OCI-M2 (cell line): Measurements from ENCODE around the gene PHAF1.
"Not testable (repeated sequence)": the region's sequence is repeated elsewhere in the genome, so short reads cannot be mapped to it uniquely, and the experiment has no call there.

Experiments
- DNase-seq: peaks from one replicate; lab custom pipeline; 2025; ENCODE audit not compliant: unreplicated experiment; lab: John Stamatoyannopoulos, UW

Gene PHAF1

DNA sequence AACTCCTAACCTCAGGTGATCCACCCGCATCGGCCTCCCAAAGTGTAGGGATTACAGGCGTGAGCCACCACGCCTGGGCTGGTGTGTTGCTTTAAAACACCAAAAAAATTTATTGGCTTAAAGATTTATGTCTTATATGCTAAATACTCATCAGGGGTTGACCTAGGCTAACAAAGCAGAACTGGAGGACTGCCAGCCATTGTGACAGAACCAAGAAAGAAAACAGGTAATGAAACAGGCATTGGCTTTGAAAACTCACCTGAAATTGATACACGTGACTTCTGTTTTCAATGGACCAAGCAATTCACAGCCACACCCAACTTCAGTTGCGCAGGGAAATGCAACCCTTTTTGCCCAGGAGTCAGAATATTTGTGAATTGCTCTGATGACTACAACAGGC is 4.9 kb upstream of the PHAF1 start:
- DNase-seq: no peak

DNA sequence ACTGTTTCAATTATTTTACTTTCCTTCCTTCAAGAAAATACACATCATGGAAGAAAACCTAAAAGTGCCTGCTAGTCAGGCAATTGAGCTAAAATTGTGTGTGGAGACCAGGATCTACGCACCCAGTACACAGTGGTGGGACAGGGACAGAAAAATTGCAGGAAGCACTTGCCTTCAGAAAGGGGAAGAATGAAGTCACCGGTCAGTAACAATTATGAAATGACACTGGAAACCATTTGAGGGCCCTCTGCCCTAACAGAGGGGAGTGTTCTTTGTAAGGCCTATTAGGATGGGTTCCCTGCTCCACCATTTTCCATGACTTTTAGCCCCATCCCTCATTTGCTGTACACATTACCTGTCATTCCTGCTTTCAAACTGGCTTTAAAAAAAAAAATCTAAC is 4.5 kb upstream of the PHAF1 start:
- no peak for DNase-seq

DNA sequence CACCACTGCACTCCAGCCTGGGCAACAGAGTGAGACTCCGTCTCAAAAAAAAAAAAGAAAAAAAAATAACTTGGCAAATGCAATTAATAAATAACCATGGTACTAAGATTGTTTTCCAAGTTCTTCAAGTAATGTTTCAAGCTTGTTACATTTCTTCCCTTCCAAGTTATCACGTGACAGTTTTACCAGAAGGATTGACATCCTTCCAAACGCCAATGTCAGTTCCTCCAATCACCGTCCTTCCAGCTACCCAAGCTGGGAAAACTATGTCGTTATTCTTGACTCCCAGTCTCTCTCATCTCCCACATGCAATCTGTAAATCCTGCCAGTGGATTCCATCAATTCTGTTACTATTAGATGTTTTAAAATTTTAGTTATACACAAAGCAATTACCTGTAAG is 3.9 kb upstream of the PHAF1 start:
- no peak for DNase-seq

DNA sequence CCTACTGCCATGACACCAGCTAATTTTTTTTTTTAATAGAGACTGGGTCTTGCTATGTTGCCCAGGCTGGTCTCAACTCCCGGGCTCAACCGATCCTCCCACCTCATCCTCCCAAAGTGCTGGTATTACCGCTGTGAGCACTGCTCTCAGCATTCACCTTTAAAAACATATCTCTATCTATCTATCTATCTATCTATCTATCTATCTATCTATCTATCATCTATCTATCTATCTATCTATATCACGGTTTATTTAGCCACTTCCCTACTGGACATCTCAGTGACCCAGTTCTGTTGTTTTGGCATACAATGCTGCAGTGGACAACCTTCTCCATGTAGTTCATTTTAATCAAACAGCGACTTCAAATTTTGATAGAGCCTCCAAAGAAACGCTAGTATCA is 1.3 kb upstream of the PHAF1 start:
- no peak for DNase-seq

DNA sequence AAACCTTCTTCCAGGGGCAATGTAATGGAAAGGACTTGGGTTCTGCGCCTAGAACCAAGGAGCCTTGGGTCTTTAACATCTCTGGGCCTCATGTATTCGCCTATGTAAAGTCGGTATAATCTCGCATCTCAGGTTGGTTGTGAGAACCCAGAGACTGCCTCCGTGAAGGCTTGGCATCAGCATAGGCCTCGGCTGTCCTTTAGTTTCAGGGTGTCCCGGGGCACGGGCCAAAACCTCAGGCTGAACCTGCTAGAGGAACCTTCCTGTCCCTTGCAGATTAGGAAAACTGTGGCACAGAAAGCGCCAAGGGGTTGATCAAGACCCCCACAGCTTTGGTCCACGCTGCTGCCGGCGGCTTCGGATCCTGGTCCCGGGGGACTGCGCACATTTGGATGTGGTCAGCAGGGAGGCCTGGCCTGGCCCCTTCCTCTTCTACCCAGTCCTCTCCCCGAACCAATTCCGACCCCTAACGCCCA is 772 bp upstream of the PHAF1 start:
- no peak for DNase-seq

DNA sequence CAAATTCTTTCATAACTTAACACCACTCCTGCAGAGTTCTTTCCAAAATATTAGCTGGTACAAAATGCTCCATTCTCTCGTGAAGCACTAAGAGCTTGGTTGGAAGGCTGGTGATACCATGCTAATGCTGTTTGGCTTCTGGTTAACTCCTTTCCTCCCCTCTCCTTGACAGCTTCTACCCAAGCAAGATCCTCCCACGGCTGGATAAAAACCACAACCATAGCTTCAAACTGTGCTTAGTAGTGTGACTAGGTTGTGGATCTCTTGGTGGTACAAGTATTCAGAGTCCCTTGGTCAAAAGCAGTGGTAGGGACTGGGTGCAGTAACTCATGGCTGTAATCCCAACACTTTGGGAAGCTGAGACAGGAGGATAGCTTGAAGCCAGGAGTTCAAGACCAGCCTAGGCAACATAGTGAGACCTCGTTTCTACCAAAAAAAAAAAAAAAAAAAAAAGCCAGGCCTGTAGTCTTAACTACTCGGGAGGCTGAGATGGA is 2.3 kb downstream of the PHAF1 start:
- DNase-seq: no peak

DNA sequence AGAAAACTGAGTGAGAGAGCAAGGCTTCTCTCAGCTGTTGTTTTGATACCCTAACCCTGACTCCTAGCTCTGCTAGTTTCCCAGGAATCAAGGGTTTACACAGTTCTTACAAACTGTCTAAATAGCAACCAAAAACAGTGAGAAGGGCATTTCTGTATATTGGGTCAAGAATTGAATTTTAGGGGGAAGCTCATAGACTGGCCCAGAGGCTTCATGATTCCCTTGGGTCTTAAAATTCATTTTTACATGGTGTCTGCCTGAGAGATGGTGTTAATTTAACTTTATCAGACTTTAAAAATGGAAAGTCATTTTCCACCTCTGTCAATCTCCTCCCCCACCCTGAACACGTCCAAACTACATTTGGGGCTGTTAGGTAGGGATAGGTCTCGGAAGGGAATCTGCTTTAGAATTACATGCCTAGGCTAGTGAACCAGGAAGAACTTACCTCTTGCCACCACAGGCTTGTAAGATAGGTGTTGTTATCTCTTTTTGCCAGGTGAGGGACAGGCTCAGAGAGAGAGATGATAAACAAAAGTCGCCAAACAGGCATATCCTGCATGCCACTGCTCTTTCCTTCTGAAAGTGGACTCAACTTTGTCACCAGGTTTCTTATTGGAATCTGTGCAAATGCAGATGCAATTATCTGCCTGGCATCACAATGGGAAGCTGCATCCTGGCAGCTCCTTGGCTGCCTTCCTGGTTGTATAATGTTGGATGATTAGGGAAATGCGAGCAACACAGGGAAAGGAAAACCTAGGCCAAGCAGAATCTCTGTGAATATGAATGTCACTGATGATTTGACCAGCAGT is 3.1 kb downstream of the PHAF1 start:
- no peak for DNase-seq

DNA sequence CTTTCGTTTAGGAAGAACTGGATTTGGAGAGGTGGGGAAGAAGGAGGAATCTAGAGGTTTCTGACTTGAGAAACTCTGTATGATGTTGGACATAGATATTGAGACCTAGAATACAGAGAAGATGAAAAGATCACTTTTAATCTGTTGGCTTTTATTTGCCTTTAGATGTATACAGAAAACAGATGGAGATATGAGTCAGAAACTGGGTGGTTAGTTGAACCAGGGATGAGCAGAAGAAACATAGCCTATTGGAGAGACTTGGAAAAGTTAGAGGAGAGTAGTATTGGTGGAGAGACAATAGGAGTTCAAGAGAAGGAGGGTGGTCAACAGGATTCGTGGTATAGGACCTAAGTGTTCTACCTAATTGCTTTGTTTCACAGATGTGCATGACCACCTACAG is 5.1 kb downstream of the PHAF1 start:
- DNase-seq: no peak

DNA sequence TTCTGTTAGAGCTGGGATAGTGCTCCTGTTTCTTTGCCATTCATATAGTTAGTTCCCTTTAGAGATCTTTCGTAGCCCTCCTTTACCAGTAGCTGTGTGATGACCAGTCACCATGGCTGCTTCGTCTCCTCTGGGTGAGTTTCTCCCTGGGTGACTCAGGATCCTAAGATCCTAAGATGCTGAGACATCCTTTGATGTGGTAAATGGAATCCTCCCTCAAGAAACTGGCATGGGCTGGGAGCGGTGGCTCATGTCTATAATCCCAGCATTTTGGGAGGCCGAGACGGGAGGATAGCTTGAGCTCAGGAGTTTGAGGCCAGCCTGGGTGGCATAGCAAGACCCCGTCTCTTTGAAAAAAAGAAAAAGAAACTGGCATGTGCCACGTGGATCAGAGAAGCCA is 5.9 kb downstream of the PHAF1 start:
- no peak for DNase-seq

DNA sequence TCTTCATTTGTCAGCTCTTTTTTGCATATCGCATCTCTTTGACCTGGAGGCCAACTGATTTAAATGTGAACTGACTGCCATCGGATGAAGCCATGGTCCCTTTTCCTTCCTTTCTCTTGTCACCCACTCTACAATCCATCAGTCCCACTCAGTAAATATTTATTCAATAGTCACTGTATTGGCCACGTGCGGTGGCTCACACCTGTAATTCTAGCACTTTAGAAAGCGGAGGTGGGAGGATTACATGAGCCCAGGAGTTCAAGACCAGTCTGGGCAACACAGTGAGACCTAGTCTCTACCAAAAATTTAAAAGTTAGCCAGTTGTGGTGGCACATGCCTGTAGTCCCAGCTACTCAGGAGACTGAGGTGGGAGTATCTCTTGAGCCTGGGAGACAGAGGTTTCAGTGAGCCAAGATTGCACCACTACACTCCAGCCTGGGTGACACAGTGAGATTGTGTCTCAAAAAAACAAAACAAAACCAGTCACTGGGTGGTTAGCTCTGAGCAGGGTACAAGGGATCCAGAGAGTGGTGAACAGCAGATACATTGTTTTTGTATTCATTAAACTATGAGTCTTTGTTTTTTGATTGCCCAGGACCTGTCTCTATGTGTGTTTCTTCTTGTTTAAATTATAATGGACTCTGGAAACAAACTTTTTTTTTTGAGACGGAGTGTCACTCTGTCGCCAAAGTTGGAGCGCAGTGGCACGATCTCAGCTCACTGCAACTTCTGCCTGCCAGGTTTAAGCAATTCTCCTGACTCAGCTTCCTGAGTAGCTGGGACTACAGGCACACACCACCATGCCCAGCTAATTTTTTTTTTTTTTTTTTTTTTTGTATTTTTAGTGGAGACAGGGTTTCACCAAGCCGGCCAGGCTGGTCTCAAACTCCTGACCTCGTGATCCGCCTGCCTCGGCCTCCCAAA is 6.9 kb downstream of the PHAF1 start:
- DNase-seq: no peak

DNA sequence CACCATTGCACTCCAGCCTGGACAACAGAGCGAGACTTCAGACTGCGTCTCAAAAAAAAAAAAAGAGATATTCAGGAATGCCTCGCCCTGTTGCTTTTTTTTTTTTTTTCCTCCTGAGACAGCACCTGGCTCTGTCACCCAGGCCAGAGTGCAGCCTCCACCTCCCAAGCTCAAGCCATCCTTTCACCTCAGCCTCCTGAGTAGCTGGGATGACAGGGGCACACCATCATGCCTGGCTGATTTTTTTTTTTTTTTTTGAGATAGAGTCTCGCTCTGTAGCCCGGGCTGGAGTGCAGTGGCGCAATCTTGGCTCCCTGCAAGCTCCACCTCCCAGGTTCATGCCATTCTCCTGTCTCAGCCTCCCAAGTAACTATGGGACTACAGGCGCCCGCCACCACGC is 8.0 kb downstream of the PHAF1 start:
- DNase-seq: no peak

DNA sequence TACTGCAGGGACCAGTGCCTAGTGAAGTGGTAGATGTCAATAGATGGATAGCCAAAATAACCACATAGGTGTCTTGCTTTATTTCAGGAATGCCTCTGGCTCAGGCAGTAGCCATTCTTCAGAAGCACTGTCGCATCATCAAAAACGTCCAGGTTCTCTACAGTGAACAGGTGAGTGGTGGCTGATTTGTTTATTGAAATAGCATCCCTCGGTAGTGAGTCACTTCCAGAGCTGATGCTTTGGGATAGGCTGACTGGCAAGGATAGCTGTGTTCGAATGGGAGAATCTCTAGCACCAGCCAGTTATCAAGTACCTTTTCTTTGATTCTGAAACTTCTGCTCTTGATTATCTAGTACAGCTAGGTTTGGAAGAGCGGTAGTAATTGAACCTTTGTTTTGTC is 10.3 kb downstream of the PHAF1 start:
- DNase-seq: no peak

DNA sequence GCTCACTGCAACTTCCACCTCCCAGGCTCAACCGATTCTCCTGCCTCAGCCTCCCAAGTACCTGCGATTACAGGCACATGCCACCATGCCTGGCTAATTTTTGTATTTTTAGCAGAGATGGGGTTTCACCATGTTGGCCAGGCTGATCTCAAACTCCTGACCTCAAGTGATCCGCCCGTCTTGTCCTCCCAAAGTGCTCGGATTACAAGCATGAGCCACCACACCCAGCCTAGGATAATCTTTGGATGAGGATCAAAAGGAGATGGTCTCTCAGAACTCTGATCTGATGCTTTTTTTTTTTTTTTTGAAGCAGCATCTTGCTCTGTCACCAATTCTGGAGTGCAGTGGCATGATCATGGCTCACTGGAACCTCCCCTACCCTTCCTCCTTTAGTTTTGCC is 13.1 kb downstream of the PHAF1 start:
- DNase-seq: not testable (repeated sequence)

DNA sequence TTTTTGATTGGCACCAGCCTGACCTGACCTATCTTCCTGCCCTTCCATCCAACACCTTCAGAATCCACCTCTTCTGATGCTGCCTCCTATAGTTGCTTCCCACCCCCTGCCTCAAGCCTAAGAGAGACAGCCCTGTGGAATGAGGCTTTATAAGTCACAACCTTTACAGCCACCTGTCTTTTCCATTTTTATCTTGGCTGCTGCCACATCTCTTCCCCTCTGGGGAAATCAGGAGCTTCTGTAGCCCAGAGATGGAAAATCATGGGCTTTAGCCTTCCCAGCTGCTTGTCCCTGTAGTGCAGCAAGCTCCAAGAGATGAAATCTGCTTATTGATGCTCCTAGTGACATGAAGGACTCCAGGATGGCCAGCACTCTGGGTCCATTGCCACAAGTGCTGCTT is 18.7 kb downstream of the PHAF1 start:
- DNase-seq: no peak

DNA sequence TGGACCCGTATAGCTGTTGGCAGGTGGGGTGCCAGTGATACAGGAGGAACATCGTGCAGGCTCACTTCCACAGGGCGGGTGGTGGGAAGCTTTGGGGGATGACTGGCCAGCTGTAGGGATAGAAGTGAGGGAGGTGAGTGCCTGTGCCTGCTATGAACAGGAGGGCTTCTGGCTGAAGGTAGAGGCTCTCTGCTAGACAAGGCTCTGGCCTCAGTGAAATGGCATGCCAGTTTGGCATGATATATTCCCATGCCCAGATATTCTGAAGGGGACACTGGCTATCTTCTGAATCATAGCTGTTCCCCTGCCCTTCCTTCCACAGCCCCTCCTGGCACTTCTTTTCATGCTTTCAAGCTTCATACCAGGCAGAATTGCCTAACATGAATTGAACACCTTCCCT is 19.1 kb downstream of the PHAF1 start:
- no peak for DNase-seq

DNA sequence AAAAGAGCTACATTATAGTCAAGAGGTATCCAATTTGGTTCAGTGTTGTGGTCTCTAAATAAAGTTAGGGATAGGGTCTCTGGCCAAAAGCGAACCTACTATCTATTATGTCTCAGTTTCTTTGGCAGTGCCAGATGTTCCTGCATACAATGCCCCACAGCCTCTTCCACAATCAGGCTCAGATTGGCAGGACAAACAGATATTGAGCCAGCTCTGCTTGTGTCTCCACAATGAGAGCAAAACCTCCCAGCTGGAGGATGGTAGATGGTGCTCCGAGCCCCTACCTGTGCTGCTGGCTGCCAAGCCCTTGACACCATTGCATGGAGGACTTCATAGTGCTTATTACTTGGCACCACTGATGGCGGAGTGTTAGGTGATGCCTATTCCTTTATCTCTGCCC is 19.7 kb downstream of the PHAF1 start:
- no peak for DNase-seq

DNA sequence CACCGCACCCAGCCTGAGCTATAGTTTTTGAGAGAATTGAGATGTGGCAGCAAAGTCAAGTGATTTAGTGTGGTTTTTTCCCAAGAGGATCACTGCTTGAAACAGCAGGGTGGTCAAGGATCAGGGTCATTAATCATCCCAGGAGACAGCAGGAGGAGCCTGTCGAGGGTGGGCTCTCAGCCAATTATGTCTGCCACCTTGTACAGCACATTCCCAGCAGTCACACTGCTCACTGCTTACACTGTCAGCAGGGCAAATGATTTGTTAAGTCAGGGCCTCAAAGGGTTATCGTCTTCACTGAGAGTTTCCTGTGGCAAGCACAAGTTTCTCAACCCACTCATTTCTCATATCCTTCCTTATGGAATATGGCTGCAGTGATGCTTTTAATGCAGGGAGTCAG is 27.9 kb downstream of the PHAF1 start:
- DNase-seq: no peak

DNA sequence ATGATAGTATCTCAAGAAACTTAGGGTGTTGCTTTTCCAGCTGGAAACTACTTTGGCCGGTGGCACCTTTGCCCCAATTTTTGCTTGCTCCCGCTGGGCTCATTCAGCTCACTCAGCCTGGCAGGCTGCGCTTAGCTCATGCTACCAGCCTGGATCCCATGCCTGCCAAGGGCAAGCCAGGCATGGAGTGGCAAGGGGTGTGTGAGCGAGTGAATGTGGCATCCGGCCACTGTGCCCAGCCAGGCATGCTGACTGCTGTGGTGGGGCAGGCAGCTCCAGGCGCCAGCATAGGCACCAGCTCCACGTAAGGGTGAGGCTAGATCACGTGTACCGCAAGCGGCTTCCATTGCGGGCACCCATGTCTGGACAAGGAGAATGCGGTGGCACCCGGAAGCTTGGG is 31.6 kb downstream of the PHAF1 start:
- no peak for DNase-seq

DNA sequence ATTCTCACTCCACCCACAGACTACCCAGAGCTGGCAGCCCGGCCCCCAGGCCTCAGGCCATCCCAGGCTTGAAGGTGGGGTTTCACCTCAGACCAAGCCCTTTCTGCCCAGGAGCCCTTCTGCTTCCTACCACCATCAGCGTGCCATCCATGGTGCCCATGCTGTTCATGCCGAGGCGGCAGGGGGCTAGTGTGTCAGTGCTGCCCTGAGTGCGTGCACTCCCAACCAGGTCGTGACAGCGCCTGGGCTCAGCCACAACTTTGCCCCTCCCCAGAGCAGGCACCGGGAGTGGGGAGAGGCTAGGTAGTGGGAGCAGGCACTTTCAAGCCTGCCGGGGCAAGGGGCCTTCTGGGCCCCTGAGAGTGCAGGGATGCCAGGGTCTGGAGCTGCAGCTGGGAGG is 32.6 kb downstream of the PHAF1 start:
- no peak for DNase-seq

DNA sequence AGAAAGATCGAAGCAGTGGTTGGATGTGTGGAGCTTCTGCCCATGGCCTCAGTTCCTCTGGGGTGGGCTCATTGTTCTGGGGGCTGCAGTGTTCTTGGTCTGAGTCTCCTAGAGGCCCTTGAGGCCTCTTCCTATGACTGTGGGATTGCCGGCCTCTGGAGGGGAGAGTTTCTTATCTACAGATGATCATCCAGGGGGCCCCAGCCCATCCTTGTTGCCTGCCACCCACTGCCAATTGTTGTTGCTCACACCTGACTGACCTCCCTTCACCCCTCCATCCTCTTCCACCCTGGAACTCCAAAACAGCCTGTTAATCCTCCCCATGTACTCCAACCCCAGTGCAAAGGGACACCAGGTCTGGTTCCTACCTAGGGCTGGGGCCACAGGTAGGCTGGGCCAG is 35.2 kb downstream of the PHAF1 start:
- DNase-seq: no peak

DNA sequence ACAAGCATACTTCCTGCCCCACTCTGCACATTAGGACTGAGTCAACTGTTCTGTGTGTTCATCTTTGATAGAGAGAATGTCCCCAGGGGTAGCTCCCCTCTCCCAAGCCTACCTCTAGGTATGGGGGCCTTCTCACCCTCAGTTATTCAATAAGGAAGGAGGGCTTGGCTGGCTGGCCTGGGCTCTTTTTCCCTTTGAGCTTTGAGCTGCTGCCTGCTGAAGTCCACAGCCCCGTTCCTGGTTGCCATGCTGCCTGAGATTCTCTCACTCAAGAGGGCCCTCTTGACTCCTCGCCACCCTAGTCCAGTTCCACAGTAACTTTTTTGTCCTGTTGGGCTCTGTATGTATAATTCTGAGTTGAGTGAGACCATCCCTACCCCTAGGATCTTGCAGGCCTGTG is 36.0 kb downstream of the PHAF1 start:
- no peak for DNase-seq
